H1 (cell line): ENCODE results near the gene DHX32. TPM values are rescaled to one million over a fixed set of nuclear protein-coding genes. Genes with fewer than 3 reads are reported as not detected.

Experiments used
- CTCF ChIA-PET: fragments of 300-600 bp; sonication (Branson Sonifier 250); formaldehyde crosslinking; loops from one replicate; lab custom pipeline; 2021; ENCODE audit not compliant: partially characterized antibody; lab: Charles Lee
- POLR2A ChIA-PET: fragments of 300-600 bp; sonication (Branson Sonifier 250); formaldehyde crosslinking; loops from one replicate; lab custom pipeline; 2021; ENCODE audit warnings: inconsistent platforms; ENCODE audit not compliant: partially characterized antibody; lab: Charles Lee
- DNase-seq, 2 experiments: peaks; one replicate each; pipeline versions ENCODE4 v3.0.0 to v3.0.0-alpha.2; 2010 to 2022; ENCODE audit warnings: low spot score in 2 of 2, low read depth in 1 of 2, mixed read lengths in 1 of 2
- FAIRE-seq: peaks from 2 replicates; lab custom pipeline; 2011; peaks lifted over from hg19 to GRCh38; lab: Jason Lieb, UNC
- H2AFZ ChIP-seq: 2 replicates; pipeline ENCODE4 v1.8.1; 2012; ENCODE audit warnings: low read length, inconsistent platforms
- H2AK5ac ChIP-seq: 2 replicates; pipeline ENCODE4 v1.6.1; 2013; ENCODE audit warnings: low read depth, low read length
- H2BK120ac ChIP-seq: replicated peaks from 2 replicates; pipeline ENCODE3; 2013; ENCODE audit warnings: low read depth, low read length, inconsistent platforms
- H2BK12ac ChIP-seq: 2 replicates; pipeline ENCODE4 v1.6.1; 2013; ENCODE audit warnings: low read depth, low read length
- H2BK15ac ChIP-seq: 2 replicates; pipeline ENCODE4 v1.6.1; 2013; ENCODE audit warnings: low read length
- H2BK20ac ChIP-seq: 2 replicates; pipeline ENCODE4 v1.6.1; 2013; ENCODE audit warnings: low read length
- H2BK5ac ChIP-seq: 2 replicates; pipeline ENCODE4 v1.6.1; 2013; ENCODE audit warnings: low read depth, low read length
- H3K14ac ChIP-seq: 2 replicates; pipeline ENCODE4 v1.6.1; 2013; ENCODE audit warnings: inconsistent platforms; ENCODE audit not compliant: insufficient read length
- H3K18ac ChIP-seq: 2 replicates; pipeline ENCODE4 v1.6.1; 2013; ENCODE audit warnings: low read length; ENCODE audit errors: extremely low read depth
- H3K23ac ChIP-seq: 2 replicates; pipeline ENCODE4 v1.6.1; 2013; ENCODE audit warnings: inconsistent platforms; ENCODE audit not compliant: insufficient read length
- H3K23me2 ChIP-seq: 2 replicates; pipeline ENCODE4 v1.6.1; 2013; ENCODE audit warnings: low read depth, low read length
- H3K27ac ChIP-seq: 2 replicates; pipeline ENCODE4 v1.6.1; 2011; ENCODE audit warnings: low read depth, low read length, inconsistent platforms
- H3K27me3 ChIP-seq, 4 experiments: replicated peaks in 1 of 4; 1 replicate in 1 of 4; 2 replicates in 3 of 4; pipeline versions ENCODE4 v1.6.1 to v1.8.1; 2011 to 2013; ENCODE audit warnings: low read length in 3 of 4, mild to moderate bottlenecking in 3 of 4, inconsistent platforms in 2 of 4, mixed read lengths in 2 of 4, moderate library complexity in 1 of 4; ENCODE audit not compliant: control insufficient read depth in 3 of 4, insufficient read depth in 3 of 4; ENCODE audit errors: extremely low read depth in 1 of 4
- H3K36me3 ChIP-seq, 4 experiments: 2 replicates each; pipeline versions ENCODE4 v1.6.1 to v1.8.1; 2011 to 2013; ENCODE audit warnings: mild to moderate bottlenecking in 4 of 4, low read length in 3 of 4, moderate library complexity in 2 of 4, control low read depth in 1 of 4, inconsistent platforms in 1 of 4; ENCODE audit not compliant: insufficient read depth in 4 of 4, control insufficient read depth in 2 of 4
- H3K4ac ChIP-seq: replicated peaks from 2 replicates; pipeline ENCODE3; 2013; ENCODE audit warnings: low read length, low read depth, mixed read lengths, inconsistent platforms; ENCODE audit not compliant: insufficient read length
- H3K4me1 ChIP-seq, 4 experiments: replicated peaks in 1 of 4; 1 replicate in 1 of 4; 2 replicates in 3 of 4; pipeline versions ENCODE4 v1.6.1 to v1.8.1; 2011 to 2013; ENCODE audit warnings: low read length in 3 of 4, inconsistent platforms in 2 of 4, mixed read lengths in 1 of 4; ENCODE audit not compliant: insufficient read depth in 4 of 4, control insufficient read depth in 3 of 4
- H3K4me2 ChIP-seq, 2 experiments: 2 replicates each; pipeline versions ENCODE4 v1.6.1 to v1.8.1; 2011 to 2013; ENCODE audit warnings: low read depth in 2 of 2, low read length in 2 of 2, control low read depth in 1 of 2, inconsistent platforms in 1 of 2, mild to moderate bottlenecking in 1 of 2; ENCODE audit not compliant: insufficient read depth in 1 of 2
- H3K4me3 ChIP-seq, 4 experiments: fragments of 200-600, 300-600 bp in 1 of 4; sonication (generic), shearing (Covaris generic), sonication (Bioruptor Twin) in 1 of 4; 2 replicates each; pipeline versions ENCODE4 v1.5.1 to v1.8.1; 2011 to 2016; ENCODE audit warnings: low read length in 4 of 4, low read depth in 3 of 4, control low read depth in 2 of 4, inconsistent platforms in 2 of 4, mild to moderate bottlenecking in 2 of 4, mixed read lengths in 1 of 4, moderate library complexity in 1 of 4; ENCODE audit not compliant: insufficient read depth in 2 of 4; ENCODE audit errors: extremely low read depth in 1 of 4
- H3K56ac ChIP-seq: replicated peaks from 2 replicates; pipeline ENCODE3; 2013; ENCODE audit warnings: low read depth, mild to moderate bottlenecking, mixed read lengths, low read length, inconsistent platforms; ENCODE audit not compliant: insufficient read length
- H3K79me1 ChIP-seq: 2 replicates; pipeline ENCODE4 v1.6.1; 2013; ENCODE audit warnings: low read depth, low read length, control low read depth
- H3K79me2 ChIP-seq, 2 experiments: 2 replicates each; pipeline versions ENCODE4 v1.6.1 to v1.8.1; 2012 to 2013; ENCODE audit warnings: low read length in 2 of 2, mild to moderate bottlenecking in 2 of 2, inconsistent platforms in 1 of 2; ENCODE audit not compliant: insufficient read depth in 2 of 2, control insufficient read depth in 1 of 2
- H3K9ac ChIP-seq, 4 experiments: replicated peaks in 1 of 4; 1 replicate in 1 of 4; 2 replicates in 3 of 4; pipeline versions ENCODE4 v1.6.1 to v1.8.1; 2011 to 2013; ENCODE audit warnings: low read depth in 3 of 4, low read length in 3 of 4, control low read depth in 2 of 4, mild to moderate bottlenecking in 2 of 4, moderate library complexity in 2 of 4, inconsistent platforms in 1 of 4; ENCODE audit errors: extremely low read depth in 1 of 4
- H3K9me3 ChIP-seq, 2 experiments: 2 replicates each; pipeline versions ENCODE4 v1.6.1 to v1.8.1; 2012 to 2013; ENCODE audit warnings: mild to moderate bottlenecking in 2 of 2, moderate library complexity in 2 of 2, control low read depth in 1 of 2, inconsistent platforms in 1 of 2, low read depth in 1 of 2, low read length in 1 of 2, mixed read lengths in 1 of 2; ENCODE audit not compliant: insufficient read depth in 2 of 2
- H4K20me1 ChIP-seq, 2 experiments: replicated peaks in 1 of 2; 2 replicates each; pipeline versions ENCODE3 to v1.8.1; 2011 to 2013; ENCODE audit warnings: inconsistent platforms in 2 of 2, low read length in 2 of 2, mild to moderate bottlenecking in 1 of 2; ENCODE audit not compliant: insufficient read depth in 2 of 2, control insufficient read depth in 1 of 2
- H4K5ac ChIP-seq: 2 replicates; pipeline ENCODE4 v1.6.1; 2013; ENCODE audit warnings: low read length, low read depth, mixed read lengths, inconsistent platforms; ENCODE audit not compliant: insufficient read length
- H4K8ac ChIP-seq: 2 replicates; pipeline ENCODE4 v1.8.0; 2013; ENCODE audit warnings: mild to moderate bottlenecking, moderate library complexity, low read length, inconsistent platforms; ENCODE audit not compliant: insufficient read depth; ENCODE audit errors: extremely low read depth
- H4K91ac ChIP-seq: replicated peaks from 2 replicates; pipeline ENCODE3; 2013; ENCODE audit warnings: low read length, mixed read lengths, inconsistent platforms; ENCODE audit not compliant: insufficient read length
- CEBPB ChIP-seq: IDR thresholded peaks from 2 replicates; pipeline ENCODE4 v1.6.1; 2012; ENCODE audit warnings: low read depth, low read length
- CHD1 ChIP-seq: IDR thresholded peaks from 2 replicates; pipeline ENCODE4 v1.6.1; 2012; ENCODE audit warnings: low read depth, low read length, improper control_type of control experiment
- KDM1A ChIP-seq: fragments of 200-600, 300-600 bp; sonication (generic); IDR thresholded peaks from 2 replicates; pipeline ENCODE4 v1.7.1; 2016; ENCODE audit warnings: mild to moderate bottlenecking, low read length, borderline replicate concordance
- KDM5A ChIP-seq: fragments of 200-600 bp; IDR thresholded peaks from 2 replicates; pipeline ENCODE4 v1.7.1; 2012; ENCODE audit warnings: mild to moderate bottlenecking, low read length, inconsistent platforms, mixed read lengths
- PHF8 ChIP-seq: fragments of 200-600 bp; sonication (generic); conservative IDR thresholded peaks from 2 replicates; pipeline ENCODE4 v1.7.1; 2012; ENCODE audit warnings: low read depth, mild to moderate bottlenecking, inconsistent platforms, low read length, moderate library complexity
- SIN3A ChIP-seq, 2 experiments: IDR thresholded peaks in 1 of 2; conservative IDR thresholded peaks in 1 of 2; 2 replicates each; pipeline ENCODE4 v1.6.1; 2011 to 2012; ENCODE audit warnings: low read length in 2 of 2, improper control_type of control experiment in 1 of 2, low read depth in 1 of 2, mild to moderate bottlenecking in 1 of 2
- SUZ12 ChIP-seq: fragments of 200-600 bp; sonication (generic); IDR thresholded peaks from 2 replicates; pipeline ENCODE4 v1.6.1; 2012; ENCODE audit warnings: mild to moderate bottlenecking, inconsistent platforms, low read length, moderate library complexity, mixed read lengths
- TAF7 ChIP-seq: optimal IDR thresholded peaks from 2 replicates; pipeline ENCODE3; 2011; ENCODE audit warnings: low read depth, mild to moderate bottlenecking, inconsistent platforms, low read length, moderate library complexity, borderline replicate concordance
- WGBS, 2 experiments: shearing (Covaris generic) in 1 of 2; methylation state at CpG; one replicate each; pipeline versions ENCODE4 v1.1.6 to v1.1.7; 2013 to 2015; ENCODE audit warnings: low lambda C conversion rate in 2 of 2, mixed read lengths in 2 of 2, inconsistent platforms in 1 of 2, low coverage in 1 of 2, missing lambda C conversion rate in 1 of 2; ENCODE audit not compliant: insufficient replicate concordance in 2 of 2, insufficient coverage in 1 of 2, insufficient read length in 1 of 2; ENCODE audit errors: extremely low coverage in 1 of 2, missing lambda C conversion rate in 1 of 2; 5-methylcytosine and 5-hydroxymethylcytosine counted together
- polyA plus RNA-seq, 7 experiments: library from polyadenylated mRNA; depleted of rRNA in 3 of 7; stranded (reverse) in 5 of 7; unstranded in 2 of 7; fragments of >200 nt in 5 of 7; fragments of 200-250 nt in 2 of 7; gene quantifications; 1 replicate in 5 of 7; 2 replicates in 1 of 7; 4 replicates in 1 of 7; pipeline versions ENCODE4 v1.2.1 to v1.2.3, GENCODE V29; 2011 to 2013; ENCODE audit warnings: missing spikeins in 2 of 7, mixed read lengths in 2 of 7
- total RNA-seq: library from RNA; stranded (reverse); fragmentation: NEBNext Ultra II Directional; extraction: Animal tissue kit (Norgen Biotek cat#: 25700); gene quantifications from 2 replicates; pipeline ENCODE4 v1.2.1, GENCODE V29; 2021

Gene DHX32
- total and polyA plus RNA-seq, 2 of the 8 experiments (the other 6 are each of a cell fraction or from before 2014, with no cell fraction given), result 12.4 to 15.8 TPM

GRCh38 chr10:125820701-125821100 is 60.4 kb downstream of the DHX32 start:
- Histone ChIP-seq H2AK5ac (no peak overlapping the region), H2BK20ac (no peak overlapping the region), H4K91ac (no peak overlapping the region), H3K27me3 (no peaks in the 10 kb centered on the region), H3K56ac (no peak overlapping the region), H3K4me2 (no peak overlapping the region), H3K18ac (no peak overlapping the region), H3K9me3 (no peaks in the 10 kb centered on the region), H4K8ac (no peak overlapping the region), H3K36me3 (peaks cover 0 to 2% (median 0%) of the 10 kb centered on the region in 4 experiments; a peak in 1 of 8 replicates), H4K20me1 (peaks cover 0 to 3% of the 10 kb centered on the region in 2 experiments), H2BK5ac (no peak overlapping the region), H3K14ac (no peak overlapping the region), H2BK12ac (no peak overlapping the region), H3K9ac (no peak overlapping the region), H3K4ac (no peak overlapping the region), H3K79me1 (peaks cover 2% of the 10 kb centered on the region; the same call in 1 of the 2 replicates), H3K23me2 (no peaks in the 10 kb centered on the region; the same call in 1 of the 2 replicates), H3K4me1 (peaks cover 0 to 2% (median 0%) of the 10 kb centered on the region in 4 experiments; a peak in 2 of 7 replicates), H4K5ac (no peak overlapping the region), H2BK120ac (no peak overlapping the region), H2AFZ (no peak overlapping the region), H3K23ac (no peak overlapping the region), H3K4me3 (no peak overlapping the region), H3K27ac (no peak overlapping the region), H2BK15ac (no peak overlapping the region), H3K79me2 (peaks cover 20 to 31% of the 10 kb centered on the region in 2 experiments)
- TF ChIP-seq CHD1, result no peak
- TF ChIP-seq TAF7, result no peak
- no peak for TF ChIP-seq SIN3A (conservative IDR thresholded peaks at IDR 0.05 in 1 of 2, IDR thresholded peaks at IDR 0.05 in 1 of 2; ENCODE audit: low read depth in 1 of 2, low read length in 2 of 2)
- no peak for TF ChIP-seq SUZ12
- TF ChIP-seq KDM5A, result no peak
- no peak for TF ChIP-seq KDM1A
- TF ChIP-seq PHF8, result no peak
- no peak for TF ChIP-seq CEBPB
- DNase-seq (no peak), FAIRE-seq (no peak)
- ChIA-PET CTCF (no interaction called here), POLR2A (no interaction called here)
- WGBS, 2 experiments, result 68% methylated on average over 1 of the region's 1 CpG; no CpG with 5 or more reads in 1 of the 2 experiments
